Neural cell (in vitro differentiated cells): ENCODE data around the gene ITGB2. TPM values are rescaled to one million over a fixed set of nuclear protein-coding genes. Genes with fewer than 3 reads are reported as not detected.

Source experiments
- H2AFZ ChIP-seq: fragments of 200-600, 300-800 bp; sonication (generic), shearing (Covaris generic); 2 replicates; pipeline ENCODE4 v1.6.0; 2014; ENCODE audit warnings: low read depth, mild to moderate bottlenecking, antibody characterized with exemption, low read length, moderate library complexity
- H3F3A ChIP-seq: fragments of 200-600 bp; shearing (Covaris generic); 2 replicates; pipeline ENCODE4 v1.6.1; 2016; ENCODE audit warnings: mild to moderate bottlenecking, moderate library complexity, mixed read lengths, antibody characterized with exemption, low read length; ENCODE audit not compliant: insufficient read depth, poor library complexity, severe bottlenecking
- H3K27ac ChIP-seq: fragments of 200-600, 300-800 bp; sonication (generic), shearing (Covaris generic); 2 replicates; pipeline ENCODE4 v1.5.1; 2014; ENCODE audit warnings: mild to moderate bottlenecking, low read length, moderate library complexity
- H3K27me3 ChIP-seq: fragments of 300-800, 200-600 bp; sonication (generic), shearing (Covaris generic); 2 replicates; pipeline ENCODE4 v1.6.0; 2014; ENCODE audit warnings: mild to moderate bottlenecking, low read depth, low read length, moderate library complexity; ENCODE audit not compliant: insufficient read depth
- H3K36me3 ChIP-seq: fragments of 300-800, 200-600 bp; sonication (generic), shearing (Covaris generic); 2 replicates; pipeline ENCODE4 v1.5.1; 2014; ENCODE audit warnings: mild to moderate bottlenecking, antibody characterized with exemption, low read length, moderate library complexity; ENCODE audit not compliant: insufficient read depth
- H3K4me2 ChIP-seq: fragments of 300-800, 200-600 bp; sonication (generic), shearing (Covaris generic); 2 replicates; pipeline ENCODE4 v1.6.0; 2014; ENCODE audit warnings: mild to moderate bottlenecking, low read length
- H3K4me3 ChIP-seq: fragments of 300-800, 200-600 bp; sonication (generic), shearing (Covaris generic); 2 replicates; pipeline ENCODE4 v1.5.1; 2014; ENCODE audit warnings: mild to moderate bottlenecking, low read length, moderate library complexity
- H3K79me2 ChIP-seq: fragments of 200-600 bp; shearing (Covaris generic); replicated peaks from 2 replicates; pipeline ENCODE4 v1.6.0; 2014; ENCODE audit warnings: mild to moderate bottlenecking, low read length, moderate library complexity; ENCODE audit not compliant: insufficient read depth
- H3K9ac ChIP-seq: fragments of 300-800, 200-600 bp; sonication (generic), shearing (Covaris generic); 2 replicates; pipeline ENCODE4 v1.6.1; 2016; ENCODE audit warnings: mild to moderate bottlenecking, low read length, mixed read lengths
- H3K9me2 ChIP-seq: fragments of 200-600 bp; shearing (Covaris generic); 2 replicates; pipeline ENCODE4 v1.6.1; 2016; ENCODE audit warnings: mild to moderate bottlenecking, low read length, mixed read lengths; ENCODE audit not compliant: insufficient read depth
- H3K9me3 ChIP-seq: fragments of 200-600, 300-800 bp; sonication (generic), shearing (Covaris generic); 2 replicates; pipeline ENCODE4 v1.6.1; 2016; ENCODE audit warnings: mild to moderate bottlenecking, mixed run types, low read length, moderate library complexity, mixed read lengths
- H4K20me1 ChIP-seq: fragments of 200-600 bp; shearing (Covaris generic); 2 replicates; pipeline ENCODE4 v1.6.1; 2016; ENCODE audit warnings: mild to moderate bottlenecking, mixed run types; ENCODE audit not compliant: insufficient read depth
- CTCF ChIP-seq: fragments of 450-650 bp; IDR thresholded peaks from 2 replicates; pipeline ENCODE4 v1.5.1; 2014; ENCODE audit warnings: antibody characterized with exemption, mild to moderate bottlenecking, moderate library complexity; ENCODE audit not compliant: poor library complexity, severe bottlenecking
- EP300 ChIP-seq: fragments of 450-650 bp; conservative IDR thresholded peaks from 2 replicates; pipeline ENCODE4 v1.6.1; 2014; ENCODE audit warnings: antibody characterized with exemption, mild to moderate bottlenecking, moderate library complexity; ENCODE audit not compliant: poor library complexity, severe bottlenecking
- EZH2 ChIP-seq: fragments of 200-600, 300-800 bp; shearing (Covaris generic), sonication (generic); IDR thresholded peaks from 2 replicates; pipeline ENCODE4 v1.6.1; 2014; ENCODE audit warnings: antibody characterized with exemption, low read length, borderline replicate concordance, mild to moderate bottlenecking; ENCODE audit not compliant: insufficient read depth, poor library complexity, severe bottlenecking
- MXI1 ChIP-seq: fragments of 450-650 bp; conservative IDR thresholded peaks from 2 replicates; pipeline ENCODE4 v1.6.1; 2014; ENCODE audit warnings: antibody characterized with exemption, mild to moderate bottlenecking; ENCODE audit not compliant: poor library complexity, severe bottlenecking
- POLR2AphosphoS5 ChIP-seq: IDR thresholded peaks from 2 replicates; pipeline ENCODE4 v1.6.1; 2012
- RAD21 ChIP-seq: fragments of 450-650 bp; conservative IDR thresholded peaks from 2 replicates; pipeline ENCODE4 v1.6.1; 2014; ENCODE audit warnings: antibody characterized with exemption, mild to moderate bottlenecking, moderate library complexity
- REST ChIP-seq: IDR thresholded peaks from 2 replicates; pipeline ENCODE4 v1.6.1; 2012; ENCODE audit warnings: borderline replicate concordance
- SMC3 ChIP-seq: fragments of 450-650 bp; conservative IDR thresholded peaks from 2 replicates; pipeline ENCODE4 v1.6.1; 2014; ENCODE audit warnings: antibody characterized with exemption, mild to moderate bottlenecking, moderate library complexity; ENCODE audit not compliant: poor library complexity
- TAF1 ChIP-seq: IDR thresholded peaks from 2 replicates; pipeline ENCODE4 v1.6.1; 2012; ENCODE audit warnings: low read depth
- polyA plus RNA-seq: library from polyadenylated mRNA; depleted of rRNA; stranded (reverse); fragments of >200 nt; gene quantifications from 2 replicates; pipeline ENCODE4 v1.2.3, GENCODE V29; 2014

ITGB2 gene
- polyA plus RNA-seq, 1 donor from 2014 or later = not detected

GRCh38 chr21:44874240-44874496 lies 46.5 kb downstream of the ITGB2 start:
- no peak for TF ChIP-seq EP300
- TF ChIP-seq SMC3 = no peak
- TF ChIP-seq CTCF = no peak
- TF ChIP-seq RAD21 = no peak
- no peak for TF ChIP-seq POLR2AphosphoS5
- TF ChIP-seq TAF1 = no peak
- TF ChIP-seq EZH2 = no peak
- no peak for TF ChIP-seq MXI1
- TF ChIP-seq REST = no peak
- H3K79me2 ChIP-seq = peaks cover 39% of the 10 kb centered on the region

GRCh38 chr21:44873356-44874239 lies 47.1 kb downstream of the ITGB2 start, which contains the start of gene PTTG1IP:
PTTG1IP (minus strand) TSS chr21:44873690; CDS start chr21:44873616, 74 bp downstream.
- Histone ChIP-seq H4K20me1 (peaks cover 27% of the 10 kb centered on the region), H2AFZ (peak within 1 kb of the TSS; percentile 73), H3K9me2 (no peaks in the 10 kb centered on the region), H3K9ac (peak within 1 kb of the TSS; percentile 82), H3K79me2 (peaks cover 45% of the 10 kb centered on the region), H3K27ac (peak within 1 kb of the TSS; percentile 77), H3K27me3 (peaks cover 28% of the 10 kb centered on the region), H3K36me3 (no peaks in the 10 kb centered on the region), H3K4me3 (peak within 1 kb of the TSS; percentile 87), H3F3A (peaks cover 6% of the 10 kb centered on the region), H3K9me3 (no peaks in the 10 kb centered on the region), H3K4me2 (peak within 1 kb of the TSS; percentile 100)
- TF ChIP-seq MXI1 (peak; percentile 58), EP300 (peak; percentile 10), POLR2AphosphoS5 (peak; percentile 89), TAF1 (peak; percentile 87), SMC3 (no peak), REST (peak; percentile 15), EZH2 (no peak), RAD21 (peak; percentile 23), CTCF (no peak)

More at GRCh38 chr21:44874240-44874496, 46.5 kb downstream of the ITGB2 start:
- Histone ChIP-seq H3K36me3 (no peaks in the 10 kb centered on the region), H3K9me2 (no peaks in the 10 kb centered on the region), H3K4me3 (peak overlapping the region; percentile 87), H3K27ac (no peak overlapping the region), H3K9me3 (no peaks in the 10 kb centered on the region), H4K20me1 (peaks cover 22% of the 10 kb centered on the region), H2AFZ (peak overlapping the region; percentile 73), H3K27me3 (peaks cover 28% of the 10 kb centered on the region), H3K9ac (peak overlapping the region; percentile 65), H3K4me2 (peak overlapping the region; percentile 51), H3F3A (peaks cover 6% of the 10 kb centered on the region)
